KOPT-K1 (cell line): Measurements from ENCODE around the gene ZNF423.
A peak's percentile ranks its signal among the peaks of the same experiment; 100 is the strongest.

Source experiments
- H3K27ac ChIP-seq: fragments of 200-600 bp; sonication (generic); 2 replicates; pipeline ENCODE4 v1.5.1; 2016; ENCODE audit warnings: antibody characterized with exemption, mild to moderate bottlenecking, low read depth, low read length; ENCODE audit not compliant: poor library complexity, severe bottlenecking
- H3K36me3 ChIP-seq: fragments of 200-600 bp; sonication (generic); 2 replicates; pipeline ENCODE4 v1.5.1; 2017; ENCODE audit warnings: antibody characterized with exemption, mild to moderate bottlenecking, low read length, moderate library complexity; ENCODE audit not compliant: insufficient read depth
- H3K9me3 ChIP-seq: fragments of 200-600 bp; sonication (generic); 2 replicates; pipeline ENCODE4 v1.5.1; 2017; ENCODE audit warnings: antibody characterized with exemption, low read length, mild to moderate bottlenecking; ENCODE audit not compliant: insufficient read depth, poor library complexity, severe bottlenecking

Gene ZNF423

DNA sequence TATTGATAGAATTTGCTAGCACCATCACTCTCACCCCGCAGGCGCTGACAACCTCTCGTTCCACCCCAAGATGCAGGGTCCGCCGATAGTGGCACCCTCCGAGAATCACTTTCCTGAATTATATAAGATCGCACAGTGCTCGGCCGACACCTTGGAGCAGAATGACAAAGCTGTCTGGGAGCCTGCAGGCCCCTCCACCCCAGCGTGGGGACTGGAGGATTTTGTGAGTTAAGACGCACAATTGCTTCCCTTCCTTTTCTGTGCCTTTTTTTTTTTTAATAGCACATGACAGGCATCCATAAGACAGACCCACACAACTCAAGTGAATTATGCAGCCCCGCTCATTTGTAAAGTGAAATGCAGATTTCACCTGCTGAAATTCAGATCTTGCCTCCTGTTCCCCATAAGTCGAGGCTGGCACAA, 327.0 kb downstream of the ZNF423 start:
- no peaks in the 10 kb centered on the region for H3K36me3 ChIP-seq
- no peaks in the 10 kb centered on the region for H3K9me3 ChIP-seq
- H3K27ac ChIP-seq, result no peak overlapping the region

DNA sequence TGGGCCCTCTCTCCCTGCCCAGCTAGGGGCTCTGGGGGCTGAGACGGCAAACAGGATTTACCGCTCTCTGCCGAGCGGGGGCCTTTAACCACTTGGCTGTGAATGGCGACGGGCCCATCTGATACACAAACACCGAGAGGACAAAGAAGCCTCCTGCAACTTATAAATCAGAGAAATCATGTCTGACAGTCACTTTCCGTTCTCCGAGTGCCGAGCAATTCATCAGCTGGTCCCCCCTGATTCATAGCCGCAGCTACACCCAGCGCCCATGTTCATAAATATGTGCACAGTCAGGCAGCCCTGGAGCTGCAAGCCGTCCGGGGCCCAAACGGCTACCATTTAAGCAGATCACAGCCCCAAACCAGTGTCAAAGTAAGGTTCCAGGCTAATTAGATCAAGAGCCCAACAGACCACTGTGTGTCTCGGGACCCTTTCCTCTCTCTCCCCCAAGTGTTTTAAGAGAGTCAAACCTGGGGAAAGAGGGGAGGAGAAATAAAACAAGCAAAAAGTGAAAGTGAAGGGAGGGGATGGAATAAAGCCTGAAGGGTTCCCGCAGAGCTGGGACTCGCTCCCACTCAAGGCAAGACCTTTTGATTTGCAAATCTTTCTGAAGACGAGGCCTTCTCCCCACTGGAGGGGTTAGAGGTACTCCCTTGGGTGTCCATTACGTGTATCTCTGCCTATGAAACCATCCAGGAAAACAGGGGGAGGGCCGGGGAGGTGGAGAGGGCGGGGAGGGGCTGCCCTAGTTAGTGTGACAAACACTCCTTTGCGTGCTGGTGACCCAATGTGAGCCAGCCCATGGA, 327.6 kb downstream of the ZNF423 start:
- Histone ChIP-seq H3K36me3 (no peaks in the 10 kb centered on the region), H3K27ac (peak overlapping the region; percentile 29), H3K9me3 (no peaks in the 10 kb centered on the region)

DNA sequence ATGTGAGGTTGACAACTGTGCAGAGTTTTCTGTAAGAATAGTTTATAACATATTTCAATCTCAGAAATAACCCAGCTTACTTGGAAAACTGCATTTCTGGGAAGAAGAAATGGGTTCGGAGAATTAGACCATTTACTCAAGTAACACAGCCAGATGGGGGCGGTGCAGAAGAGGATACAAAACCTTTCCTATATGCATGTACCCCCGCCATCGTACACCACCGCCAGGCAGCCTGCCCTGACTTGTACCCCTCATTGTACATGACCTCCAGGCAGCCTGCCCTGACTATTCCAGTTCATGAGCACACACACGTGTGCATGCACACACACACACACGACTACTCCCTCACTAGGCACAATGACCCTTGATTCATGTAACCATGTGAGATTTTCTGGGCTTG, 328.3 kb downstream of the ZNF423 start:
- no peaks in the 10 kb centered on the region for H3K9me3 ChIP-seq
- no peaks in the 10 kb centered on the region for H3K36me3 ChIP-seq
- H3K27ac ChIP-seq, result no peak overlapping the region

DNA sequence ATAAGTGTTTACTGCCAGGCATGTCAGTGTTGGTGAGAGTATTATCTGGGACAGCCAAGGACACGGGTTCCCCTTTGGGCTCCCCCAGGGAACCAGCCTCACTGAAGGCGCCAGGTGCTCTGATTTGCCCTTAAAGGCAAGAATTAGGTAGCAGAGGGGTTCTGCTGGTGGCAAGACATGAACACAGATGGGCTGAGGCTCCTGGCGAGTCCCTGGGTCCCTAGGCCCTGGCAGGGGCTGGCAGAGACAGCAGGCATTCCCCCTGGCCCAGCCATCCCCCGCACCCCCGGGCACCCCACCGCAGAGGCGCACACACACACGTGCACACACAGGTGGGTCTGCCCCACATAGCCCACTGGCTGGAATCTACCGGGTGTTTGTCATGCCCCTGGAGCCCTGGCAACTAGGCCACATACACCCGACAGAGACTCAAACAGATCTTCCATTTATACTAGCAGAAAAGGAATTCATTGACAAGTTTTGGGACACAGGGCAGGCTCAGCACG, 329.0 kb downstream of the ZNF423 start:
- Histone ChIP-seq H3K9me3 (no peaks in the 10 kb centered on the region), H3K36me3 (no peaks in the 10 kb centered on the region), H3K27ac (no peak overlapping the region)

DNA sequence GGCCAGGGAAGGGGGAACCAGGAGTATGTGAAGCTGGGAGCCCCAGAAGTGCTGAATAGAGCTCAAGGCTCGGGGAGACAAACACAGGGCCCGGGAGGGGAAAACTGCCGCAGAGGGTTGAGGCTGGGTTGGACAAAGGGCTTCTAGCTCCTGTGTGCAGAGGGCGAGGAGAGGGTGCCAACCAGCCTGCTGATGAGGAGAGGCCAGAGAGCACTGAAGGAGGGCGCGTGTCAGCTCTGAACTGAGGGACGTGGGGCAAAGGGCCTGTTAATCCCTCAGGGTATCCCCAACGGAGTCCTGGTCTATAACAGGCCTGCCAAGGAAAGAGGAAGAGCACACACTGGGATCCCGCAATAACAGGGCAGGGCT, 331.0 kb downstream of the ZNF423 start:
- peak overlapping the region; percentile 68 for H3K27ac ChIP-seq
- H3K36me3 ChIP-seq, result no peaks in the 10 kb centered on the region; the same call in 1 of the 2 replicates
- no peaks in the 10 kb centered on the region for H3K9me3 ChIP-seq

DNA sequence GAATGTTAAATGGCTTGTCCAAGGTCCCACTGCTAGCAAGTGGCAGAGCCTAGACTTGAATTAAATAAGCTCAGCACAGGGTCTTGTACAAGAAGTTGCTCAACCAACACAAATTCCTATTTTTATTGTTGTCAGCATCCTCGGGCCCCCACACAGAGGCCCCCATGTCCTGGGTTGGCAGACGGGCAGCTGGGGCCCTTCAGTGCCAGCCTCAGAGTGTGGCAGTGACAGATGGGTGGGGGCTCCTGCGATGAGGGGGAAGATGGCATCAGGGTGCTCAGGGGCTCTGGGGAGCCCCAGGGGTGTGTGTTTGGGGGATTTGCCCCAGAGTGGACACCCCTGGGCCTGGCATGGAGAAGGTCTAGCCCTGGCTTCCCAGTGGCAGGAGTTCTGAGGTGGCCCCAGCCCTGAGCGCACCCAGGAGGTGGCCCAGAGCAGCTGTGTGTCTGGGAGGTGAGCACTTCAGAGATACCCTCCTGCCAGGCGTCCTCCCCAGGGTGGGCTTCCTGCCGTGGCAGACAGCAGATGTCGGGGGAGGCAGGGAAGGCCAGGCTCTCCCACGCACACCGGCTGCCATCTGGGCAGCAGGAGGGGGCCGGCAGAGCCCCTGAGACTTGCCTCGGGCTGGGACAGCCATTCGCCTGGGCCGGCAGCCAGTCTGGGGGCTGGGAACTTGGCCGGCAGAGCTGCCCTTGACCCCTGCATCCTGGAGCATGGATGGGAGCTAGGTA, 331.5 kb downstream of the ZNF423 start:
- no peaks in the 10 kb centered on the region for H3K9me3 ChIP-seq

DNA sequence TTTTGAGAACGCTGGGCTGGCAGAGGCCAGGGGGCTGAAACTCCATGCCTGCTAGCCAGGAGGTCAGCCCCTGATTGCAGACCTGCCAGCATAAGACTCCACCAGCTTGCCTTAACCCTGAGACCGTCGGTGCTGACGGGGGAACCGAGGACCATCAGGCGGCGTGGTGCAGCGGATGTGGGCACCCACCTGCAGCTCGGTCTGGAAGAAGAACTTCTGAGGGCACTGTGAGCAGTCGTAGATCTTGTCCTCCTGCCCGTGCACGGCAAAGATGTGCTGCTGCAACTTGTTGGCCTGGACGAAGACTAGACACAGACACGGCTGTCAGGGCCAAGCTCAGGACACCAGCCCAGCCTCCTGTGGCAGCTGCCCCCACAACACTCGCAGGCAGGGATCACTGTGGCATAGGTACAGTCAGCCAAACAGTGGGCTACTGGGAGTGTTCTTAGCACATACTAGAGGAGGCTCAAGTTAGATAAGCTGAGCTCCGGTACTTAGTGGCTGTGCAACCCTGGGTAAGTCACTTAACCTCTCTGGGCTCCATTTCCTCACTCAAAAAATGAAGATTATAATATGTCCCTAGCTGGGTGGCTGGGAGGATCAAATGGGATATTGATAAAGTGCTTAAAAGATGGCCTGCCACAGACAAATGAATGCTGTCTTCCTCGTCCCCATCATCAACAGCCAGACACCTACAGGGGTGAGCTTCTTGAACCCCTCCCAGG, 332.3 kb downstream of the ZNF423 start:
- Histone ChIP-seq H3K36me3 (no peaks in the 10 kb centered on the region; the same call in 1 of the 2 replicates), H3K27ac (peak overlapping the region; percentile 68), H3K9me3 (no peaks in the 10 kb centered on the region)

More for the DNA sequence above, 331.5 kb downstream of the ZNF423 start:
- Histone ChIP-seq H3K27ac (peak overlapping the region; percentile 68), H3K36me3 (no peaks in the 10 kb centered on the region; the same call in 1 of the 2 replicates)

DNA sequence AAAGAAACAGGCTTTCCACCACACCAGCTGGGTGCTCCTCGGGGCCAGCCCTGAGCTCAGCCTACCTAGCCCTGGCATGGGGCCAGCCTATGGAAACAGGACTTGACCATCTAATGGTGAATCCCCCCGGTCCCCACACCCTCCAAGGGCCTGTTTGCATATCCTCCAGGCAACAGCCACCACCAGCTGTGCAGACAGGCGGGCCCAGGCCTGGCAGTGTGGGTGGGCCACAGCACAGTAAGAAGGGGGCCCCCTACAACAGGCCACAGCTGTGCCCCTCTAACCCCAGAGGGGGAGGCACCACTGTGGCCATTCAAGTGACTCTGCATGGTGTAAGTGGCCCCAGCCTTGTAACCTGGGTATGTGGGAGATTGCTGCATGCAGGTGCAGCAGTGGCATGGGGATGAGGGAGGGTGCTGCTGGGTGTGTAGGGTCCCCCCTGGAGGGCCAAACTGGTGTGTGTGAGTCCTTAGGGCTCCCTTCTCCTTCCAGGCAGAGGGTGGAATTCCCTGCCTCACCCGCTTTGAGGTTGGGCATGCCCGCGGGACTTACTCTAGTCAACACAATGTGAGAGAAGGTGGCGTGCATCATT, 334.1 kb downstream of the ZNF423 start:
- Histone ChIP-seq H3K9me3 (no peaks in the 10 kb centered on the region), H3K27ac (peak overlapping the region; percentile 68), H3K36me3 (no peaks in the 10 kb centered on the region; the same call in 1 of the 2 replicates)

DNA sequence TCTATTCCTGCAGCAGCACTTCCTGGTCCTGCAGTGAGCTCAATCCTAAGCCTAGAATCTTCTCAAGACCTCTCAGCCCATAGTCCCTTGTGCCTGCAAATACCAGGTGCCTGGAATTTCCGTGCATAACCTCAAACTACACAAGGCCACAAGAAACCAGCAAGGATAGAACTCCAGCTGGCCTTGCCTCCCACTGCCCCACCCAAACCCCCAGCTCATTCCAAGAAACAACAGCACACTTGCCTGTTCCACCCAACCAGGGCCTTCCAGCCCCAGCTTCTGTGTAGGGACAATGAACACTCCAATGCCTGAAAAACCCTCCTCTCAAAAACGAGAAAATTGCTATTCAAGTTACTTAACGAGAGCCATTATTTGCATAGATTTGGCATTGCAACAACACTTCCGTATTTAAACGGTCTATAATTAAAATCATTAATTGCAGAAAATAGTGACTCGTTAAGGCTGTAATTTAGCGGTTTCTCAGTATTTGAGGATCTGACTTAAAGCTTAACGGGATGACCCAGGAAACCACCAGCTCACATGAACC, 335.3 kb downstream of the ZNF423 start:
- Histone ChIP-seq H3K27ac (peak overlapping the region; percentile 68), H3K9me3 (no peaks in the 10 kb centered on the region), H3K36me3 (no peaks in the 10 kb centered on the region; the same call in 1 of the 2 replicates)

DNA sequence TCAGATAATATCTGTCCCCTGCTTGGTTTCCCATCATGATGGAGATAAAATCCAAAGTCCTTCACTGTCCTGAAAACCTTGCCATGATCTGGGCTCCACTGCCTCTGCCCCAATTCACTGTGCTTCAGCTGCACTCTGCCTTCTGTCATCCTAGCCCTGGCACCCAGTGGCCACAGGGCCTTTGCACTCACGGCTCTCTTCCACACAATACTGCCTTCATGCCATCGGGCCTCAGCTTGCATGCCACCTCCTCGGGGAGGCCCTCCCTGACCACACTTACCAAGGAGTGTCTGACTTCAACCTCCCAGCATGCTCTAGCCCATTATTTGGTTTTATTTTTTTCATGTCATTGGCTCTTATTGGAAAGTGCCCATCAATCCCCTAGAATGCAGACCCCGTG, 336.2 kb downstream of the ZNF423 start:
- Histone ChIP-seq H3K27ac (no peak overlapping the region), H3K9me3 (no peaks in the 10 kb centered on the region), H3K36me3 (no peaks in the 10 kb centered on the region; the same call in 1 of the 2 replicates)

DNA sequence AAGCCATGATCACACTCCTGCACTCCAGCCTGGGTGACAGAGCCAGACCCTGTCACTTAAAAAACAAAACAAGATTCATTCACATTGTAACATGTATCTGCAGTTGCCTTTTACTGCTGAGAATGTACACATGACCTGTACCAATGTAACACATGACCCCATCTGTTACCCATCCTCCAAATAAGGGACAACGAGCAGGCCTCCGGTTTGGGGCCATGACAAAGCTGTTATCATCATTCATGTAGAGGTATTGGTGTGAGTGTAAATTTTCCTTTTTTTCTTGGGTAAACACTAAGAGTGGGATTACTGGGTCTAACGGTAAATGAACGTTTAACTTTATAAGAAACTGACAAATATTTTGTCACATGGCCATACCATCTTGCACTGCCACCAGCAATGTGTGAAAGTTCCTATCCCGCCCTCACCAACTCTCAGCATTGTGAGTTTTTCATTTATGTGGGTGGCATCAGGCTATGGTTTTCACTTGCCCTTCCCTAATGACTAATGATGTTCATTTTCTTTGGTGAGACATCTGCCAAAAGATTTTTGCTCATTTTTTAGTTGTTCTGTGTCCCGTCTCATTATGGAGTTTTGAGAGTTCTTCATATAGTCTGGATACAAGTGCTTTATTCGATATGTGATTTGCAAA, 336.8 kb downstream of the ZNF423 start:
- H3K27ac ChIP-seq, result no peak overlapping the region
- no peaks in the 10 kb centered on the region; the same call in 1 of the 2 replicates for H3K36me3 ChIP-seq
- H3K9me3 ChIP-seq, result no peaks in the 10 kb centered on the region

DNA sequence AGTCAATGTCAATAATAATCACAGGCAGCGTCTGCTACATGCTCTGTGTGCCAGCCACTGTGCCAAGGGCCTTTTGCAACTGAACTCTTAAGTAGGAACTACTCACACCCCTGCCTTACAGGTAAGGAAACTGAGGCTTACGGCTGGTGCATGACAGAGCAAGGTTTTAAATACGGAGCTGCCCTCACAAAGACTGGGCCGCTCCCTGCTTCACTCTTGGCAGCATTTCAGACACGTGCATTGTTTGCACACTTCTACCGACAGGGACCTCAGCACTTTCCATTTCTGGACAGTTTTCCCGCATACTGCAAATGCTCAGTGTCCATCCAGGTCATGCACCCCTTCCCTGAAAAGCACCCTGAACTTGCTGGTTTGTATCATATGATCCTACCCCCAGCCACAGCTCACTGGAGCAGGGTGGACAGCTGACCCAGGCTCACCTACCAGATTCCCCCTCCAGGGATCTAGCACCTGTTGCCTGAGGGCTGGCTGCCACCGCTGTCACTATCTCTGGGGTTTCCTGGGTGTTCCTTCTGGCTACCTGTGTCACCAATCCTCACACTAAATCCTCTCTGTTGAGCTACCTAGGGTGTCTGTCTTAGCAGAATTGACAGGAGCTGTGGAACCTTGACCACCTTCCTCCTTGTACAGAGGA, 339.4 kb downstream of the ZNF423 start:
- Histone ChIP-seq H3K36me3 (no peaks in the 10 kb centered on the region; the same call in 1 of the 2 replicates), H3K27ac (no peak overlapping the region), H3K9me3 (no peaks in the 10 kb centered on the region)

DNA sequence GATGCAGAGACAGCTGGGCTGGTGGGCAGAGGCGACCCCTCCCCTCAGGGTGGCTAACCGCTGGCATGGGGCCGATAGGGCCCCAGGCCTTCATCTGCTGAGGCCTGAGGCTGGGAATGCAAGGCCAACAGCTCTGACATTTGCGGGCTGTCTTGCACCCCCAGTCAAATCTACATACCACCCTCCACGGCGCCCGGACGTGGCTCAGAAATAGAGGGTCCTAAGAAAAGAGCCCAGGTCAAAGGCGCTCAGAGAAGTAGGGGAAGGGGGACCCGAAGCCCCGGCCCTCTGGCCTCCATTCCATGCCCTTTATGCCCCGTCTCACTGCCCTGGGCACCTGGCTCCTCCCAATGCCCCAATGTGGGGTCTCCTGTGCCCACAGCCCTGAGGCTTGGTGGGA, 340.1 kb downstream of the ZNF423 start:
- Histone ChIP-seq H3K27ac (no peak overlapping the region), H3K9me3 (no peaks in the 10 kb centered on the region), H3K36me3 (no peaks in the 10 kb centered on the region; the same call in 1 of the 2 replicates)
